ENCODE data around the gene LBR.

Gene LBR

DNA sequence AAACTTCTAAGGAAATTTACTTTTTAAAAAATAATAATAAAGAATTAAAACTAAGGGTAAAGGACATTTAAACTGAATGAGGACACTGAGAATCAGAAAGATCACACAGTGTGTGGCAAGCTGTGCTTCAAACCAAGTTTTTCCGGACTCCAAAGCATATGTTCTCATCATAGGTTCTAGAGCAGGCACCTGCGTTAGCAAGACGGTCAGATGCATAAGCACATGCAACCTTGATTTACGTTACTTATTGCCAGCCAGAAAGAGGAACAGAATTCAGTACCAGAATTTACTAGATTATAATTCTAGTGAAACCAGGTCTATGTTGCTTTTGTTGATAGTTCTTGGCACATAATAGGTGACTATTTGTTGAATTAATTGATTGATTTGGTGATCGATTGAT, 6.2 kb upstream of the LBR start:
- no peak overlapping the region for H3K4me3 ChIP-seq (ENCODE audit: low read depth, low read length)
- in situ Hi-C loops (cut with HindIII; ENCODE audit: low sequenced_read_pairs), result no loop called here
- TF ChIP-seq, protein P1, sequence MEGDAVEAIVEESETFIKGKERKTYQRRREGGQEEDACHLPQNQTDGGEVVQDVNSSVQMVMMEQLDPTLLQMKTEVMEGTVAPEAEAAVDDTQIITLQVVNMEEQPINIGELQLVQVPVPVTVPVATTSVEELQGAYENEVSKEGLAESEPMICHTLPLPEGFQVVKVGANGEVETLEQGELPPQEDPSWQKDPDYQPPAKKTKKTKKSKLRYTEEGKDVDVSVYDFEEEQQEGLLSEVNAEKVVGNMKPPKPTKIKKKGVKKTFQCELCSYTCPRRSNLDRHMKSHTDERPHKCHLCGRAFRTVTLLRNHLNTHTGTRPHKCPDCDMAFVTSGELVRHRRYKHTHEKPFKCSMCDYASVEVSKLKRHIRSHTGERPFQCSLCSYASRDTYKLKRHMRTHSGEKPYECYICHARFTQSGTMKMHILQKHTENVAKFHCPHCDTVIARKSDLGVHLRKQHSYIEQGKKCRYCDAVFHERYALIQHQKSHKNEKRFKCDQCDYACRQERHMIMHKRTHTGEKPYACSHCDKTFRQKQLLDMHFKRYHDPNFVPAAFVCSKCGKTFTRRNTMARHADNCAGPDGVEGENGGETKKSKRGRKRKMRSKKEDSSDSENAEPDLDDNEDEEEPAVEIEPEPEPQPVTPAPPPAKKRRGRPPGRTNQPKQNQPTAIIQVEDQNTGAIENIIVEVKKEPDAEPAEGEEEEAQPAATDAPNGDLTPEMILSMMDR (IDR thresholded peaks at IDR 0.05; ENCODE audit: low read depth, low read length), result no peak
- DNase-seq (ENCODE audit: low read depth, low spot score), result no peak

- DNase-seq (ENCODE audit: low read depth, low spot score), result no peak
- H3K4me3 ChIP-seq (ENCODE audit: low read depth, low read length), result no peak overlapping the region
- TF ChIP-seq, protein P1 (IDR thresholded peaks at IDR 0.05; ENCODE audit: low read depth, low read length), result no peak
- in situ Hi-C loops (cut with HindIII; ENCODE audit: low sequenced_read_pairs), result no loop called here
Measured at GRCh38 chr1:225431081-225431863, 3.4 kb upstream of the LBR start.

- TF ChIP-seq, protein P1 (IDR thresholded peaks at IDR 0.05; ENCODE audit: low read depth, low read length), result no peak
- no peak overlapping the region for H3K4me3 ChIP-seq (ENCODE audit: low read depth, low read length)
- DNase-seq (ENCODE audit: low read depth, low spot score), result no peak
- in situ Hi-C loops (cut with HindIII; ENCODE audit: low sequenced_read_pairs), result no loop called here
Measured at GRCh38 chr1:225430301-225430700, 2.5 kb upstream of the LBR start.

DNA sequence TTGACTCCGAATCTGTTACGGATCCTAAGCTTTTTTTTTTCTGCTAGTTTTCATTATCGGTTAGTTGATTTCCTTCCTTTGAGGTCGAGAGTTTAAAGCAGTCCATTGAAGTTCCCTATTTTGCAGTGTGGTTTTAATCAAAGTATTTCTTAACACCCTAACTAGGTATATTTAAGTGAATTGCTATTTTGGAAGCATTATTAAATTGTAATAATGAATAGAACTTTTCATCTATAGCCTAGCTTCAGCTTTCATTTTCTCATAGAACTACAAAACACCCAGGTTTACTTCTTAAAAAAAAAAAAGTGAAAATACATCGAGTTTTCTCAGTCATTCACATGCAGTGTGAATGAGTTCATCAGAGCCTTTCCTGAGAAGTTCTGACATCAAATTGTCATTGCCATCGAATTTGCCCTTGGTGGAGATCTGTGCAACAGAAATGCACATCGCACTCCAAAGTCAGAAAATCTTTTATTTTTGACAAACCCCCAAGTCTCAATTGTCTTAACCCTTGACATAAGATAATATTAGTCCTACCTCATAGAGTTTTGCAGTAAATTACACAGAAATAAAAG, 1.1 kb upstream of the LBR start:
- in situ Hi-C loops (cut with HindIII; ENCODE audit: low sequenced_read_pairs), result no loop called here
- no peak for DNase-seq (ENCODE audit: low read depth, low spot score)
- peak overlapping the region; percentile 64 for H3K4me3 ChIP-seq (ENCODE audit: low read depth, low read length)
- TF ChIP-seq, protein P1 (IDR thresholded peaks at IDR 0.05; ENCODE audit: low read depth, low read length), result no peak

DNA sequence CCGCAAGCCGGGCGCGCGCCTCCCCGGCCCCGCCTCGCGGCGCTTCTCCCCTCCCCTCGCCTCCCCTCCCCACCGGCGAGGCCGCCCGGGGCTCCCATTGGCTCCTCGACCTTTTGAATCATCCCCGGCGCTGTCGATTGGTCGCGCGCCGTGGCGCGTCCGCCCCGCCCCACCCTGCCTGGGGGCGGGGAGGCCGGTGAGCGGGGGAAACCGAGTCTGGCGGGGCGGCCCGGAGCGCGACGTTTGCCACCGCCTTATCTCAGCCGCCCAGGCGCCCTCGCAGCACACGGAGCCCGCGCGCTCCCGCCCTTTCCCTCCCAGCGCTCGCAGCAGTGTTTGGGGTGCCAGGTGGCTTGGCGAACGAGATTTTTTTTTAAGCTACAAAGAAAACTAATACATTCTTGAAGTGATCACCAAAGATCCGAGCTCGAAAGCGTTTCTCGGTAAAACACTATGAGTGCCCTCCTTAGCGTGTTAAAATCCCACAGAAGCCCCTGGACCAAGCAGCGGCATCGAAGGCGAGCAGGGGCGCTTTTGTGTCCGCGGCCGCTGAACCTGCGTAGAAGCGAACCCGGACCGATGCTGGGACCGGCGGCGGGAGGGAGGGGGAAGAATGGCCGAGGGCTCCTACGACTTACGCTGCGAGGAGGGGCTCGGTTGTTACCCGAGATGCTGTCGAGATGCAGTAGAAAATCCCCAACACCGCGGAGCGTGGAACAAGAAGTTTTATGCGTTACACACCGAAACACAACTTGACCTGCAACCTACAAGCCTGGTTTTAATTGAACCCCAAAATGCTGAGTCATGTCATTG, 436 bp upstream of the LBR start:
- TF ChIP-seq, protein P1 (IDR thresholded peaks at IDR 0.05; ENCODE audit: low read depth, low read length), result no peak
- in situ Hi-C loops (cut with HindIII; ENCODE audit: low sequenced_read_pairs), result no loop called here
- peak; percentile 91 for DNase-seq (ENCODE audit: low read depth, low spot score)
- H3K4me3 ChIP-seq (ENCODE audit: low read depth, low read length), result peak overlapping the region; percentile 83

DNA sequence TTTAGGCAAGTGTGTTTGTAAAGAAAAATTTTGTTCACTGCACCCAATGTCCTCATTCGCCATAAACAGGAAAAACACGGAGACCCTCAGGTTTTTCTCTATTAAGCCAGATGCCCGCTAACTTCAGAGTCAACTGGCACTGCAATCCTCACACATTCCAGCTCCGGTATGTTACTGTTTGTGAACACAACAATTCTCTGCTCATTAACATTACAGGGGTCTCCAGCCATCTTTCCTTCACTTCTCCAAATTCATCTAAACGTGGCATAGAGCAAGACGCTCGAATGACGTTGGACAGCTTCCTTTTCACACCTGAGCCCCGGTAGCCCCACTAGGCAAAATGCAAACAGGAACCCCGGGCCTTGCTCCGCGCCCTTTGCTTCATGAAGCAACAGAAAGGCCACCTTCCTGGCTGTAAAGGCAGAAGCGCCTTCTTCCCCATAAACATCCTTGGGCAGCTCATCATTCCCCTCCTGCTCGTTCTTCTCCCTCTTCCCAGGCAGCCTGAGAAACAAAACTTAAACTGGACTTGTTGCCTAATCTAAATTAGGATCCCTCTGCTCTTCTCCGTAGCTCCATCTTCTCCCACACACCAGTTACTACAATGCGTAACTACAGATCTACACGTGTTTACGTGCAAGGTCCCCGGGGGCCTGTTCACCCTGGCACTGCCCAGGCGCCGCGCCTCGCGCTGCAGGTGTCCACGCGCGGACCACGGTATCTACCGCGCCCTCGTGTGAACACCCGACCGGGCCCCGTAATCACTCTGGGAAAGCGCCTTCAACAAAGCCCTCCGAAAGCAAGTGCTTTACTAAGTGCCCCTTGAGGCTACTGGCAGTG, 1.2 kb downstream of the LBR start:
- TF ChIP-seq, protein P1 (IDR thresholded peaks at IDR 0.05; ENCODE audit: low read depth, low read length), result no peak
- DNase-seq (ENCODE audit: low read depth, low spot score), result peak; percentile 33
- peak overlapping the region; percentile 83 for H3K4me3 ChIP-seq (ENCODE audit: low read depth, low read length)

More for the DNA sequence above, 1.2 kb downstream of the LBR start:
- in situ Hi-C loops (cut with HindIII; ENCODE audit: low sequenced_read_pairs), result no loop called here

Measured in astrocyte of the spinal cord (primary cell).